GM21717 (cell line): ENCODE results near the gene TBCD.
"Not testable (repeated sequence)": the region's sequence is repeated elsewhere in the genome, so short reads cannot be mapped to it uniquely, and the experiment has no call there.

ENCODE experiments used
- ATAC-seq: cut with Tn5 transposase; IDR thresholded peaks from one replicate; pipeline ENCODE4 v1.9.1; 2021; ENCODE audit warnings: mild to moderate bottlenecking, moderate library complexity; ENCODE audit not compliant: unreplicated experiment

The TBCD gene

GRCh38 chr17:82765371-82765770 is 13.5 kb downstream of the TBCD start:
- ATAC-seq = no peak

GRCh38 chr17:82767041-82767754 is 15.3 kb downstream of the TBCD start:
- no peak for ATAC-seq

- ATAC-seq = no peak
These were observed 17.2 kb downstream of the TBCD start for GRCh38 chr17:82769041-82769440.

GRCh38 chr17:82772026-82772425 is 20.2 kb downstream of the TBCD start:
- ATAC-seq = no peak

DNA sequence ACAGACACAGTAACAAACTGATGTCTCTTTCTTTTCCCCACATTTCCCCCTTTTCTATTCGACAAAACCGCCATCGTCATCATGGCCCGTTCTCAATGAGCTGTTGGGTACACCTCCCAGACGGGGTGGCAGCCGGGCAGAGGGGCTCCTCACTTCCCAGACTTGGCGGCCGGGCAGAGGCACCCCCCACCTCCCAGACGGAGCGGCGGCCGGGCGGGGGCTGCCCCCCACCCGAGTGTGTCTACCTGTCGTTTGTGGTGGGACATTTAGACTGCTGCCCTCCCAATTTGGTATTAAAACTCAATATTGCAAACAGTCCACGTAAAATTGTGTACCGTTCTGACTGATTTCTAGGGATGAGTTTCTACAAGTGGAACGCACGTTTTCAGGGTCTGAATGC is 22.6 kb downstream of the TBCD start:
- not testable (repeated sequence) for ATAC-seq

GRCh38 chr17:82775001-82775823 is 23.3 kb downstream of the TBCD start:
- ATAC-seq = no peak

DNA sequence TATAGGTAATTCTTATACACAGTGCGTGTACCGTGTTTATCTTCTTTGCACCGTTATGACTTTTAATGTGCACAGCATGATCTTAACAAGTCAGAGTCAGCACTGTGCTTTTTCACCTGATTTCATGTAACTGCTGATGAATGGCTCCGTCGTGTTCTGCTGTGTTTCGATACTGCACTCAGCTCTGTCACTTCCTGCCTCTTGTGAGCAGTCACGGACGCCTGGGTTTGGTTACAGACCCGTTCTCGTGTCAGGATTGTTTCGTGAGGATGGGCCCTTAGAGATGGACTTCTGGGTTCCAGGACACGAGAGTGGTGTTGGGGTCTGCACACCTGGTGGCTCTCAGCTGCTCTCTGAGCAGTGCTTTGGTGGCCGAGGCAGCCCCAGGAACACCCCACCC is 24.6 kb downstream of the TBCD start:
- no peak for ATAC-seq

DNA sequence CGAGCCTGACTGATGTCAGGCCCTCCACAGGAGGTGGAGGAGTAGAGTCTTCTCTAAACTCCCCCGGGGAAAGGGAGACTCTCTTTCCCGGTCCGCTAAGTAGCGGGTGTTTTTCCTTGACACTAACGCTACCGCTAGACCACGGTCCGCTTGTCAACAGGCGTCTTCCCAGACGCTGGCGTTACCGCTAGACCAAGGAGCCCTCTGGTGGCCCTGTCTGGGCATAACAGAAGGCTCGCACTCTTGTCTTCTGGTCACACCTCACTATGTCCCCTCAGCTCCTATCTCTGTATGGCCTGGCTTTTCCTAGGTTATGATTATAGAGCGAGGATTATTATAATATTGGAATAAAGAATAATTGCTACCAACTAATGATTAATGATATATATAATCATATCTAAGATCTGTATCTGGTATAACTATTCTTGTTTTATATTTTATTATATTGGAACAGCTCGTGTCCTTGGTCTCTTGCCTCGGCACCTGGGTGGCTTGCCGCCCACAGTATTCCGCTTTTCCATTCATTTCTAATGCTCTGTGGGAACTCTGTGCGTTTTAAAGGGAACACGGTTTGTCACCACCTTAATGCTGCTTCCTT is 26.0 kb downstream of the TBCD start:
- not testable (repeated sequence) for ATAC-seq

DNA sequence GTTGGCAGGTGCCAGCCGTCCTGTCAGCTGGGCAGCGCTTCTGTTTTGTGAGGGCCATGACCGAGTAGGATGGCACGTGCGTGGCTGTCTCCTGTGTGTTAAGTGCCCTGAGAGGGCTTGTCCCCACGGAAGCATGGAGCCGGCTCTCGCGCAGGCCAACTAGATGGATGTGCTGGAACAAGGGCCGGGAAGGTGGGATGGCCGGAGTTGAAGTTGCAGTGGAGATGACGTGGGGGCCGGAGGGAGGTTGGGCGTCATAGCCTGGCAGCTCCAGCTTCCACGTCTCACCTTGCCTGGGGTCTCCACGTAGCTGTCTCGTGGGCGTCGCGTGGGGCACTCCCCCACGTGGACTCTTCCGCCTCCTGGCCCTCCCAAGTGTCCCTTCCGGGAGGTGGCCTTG is 27.7 kb downstream of the TBCD start:
- no peak for ATAC-seq

- no peak for ATAC-seq
These were observed 28.3 kb downstream of the TBCD start for GRCh38 chr17:82780195-82780594.

- no peak for ATAC-seq
These were observed 29.4 kb downstream of the TBCD start for GRCh38 chr17:82780971-82781893.

DNA sequence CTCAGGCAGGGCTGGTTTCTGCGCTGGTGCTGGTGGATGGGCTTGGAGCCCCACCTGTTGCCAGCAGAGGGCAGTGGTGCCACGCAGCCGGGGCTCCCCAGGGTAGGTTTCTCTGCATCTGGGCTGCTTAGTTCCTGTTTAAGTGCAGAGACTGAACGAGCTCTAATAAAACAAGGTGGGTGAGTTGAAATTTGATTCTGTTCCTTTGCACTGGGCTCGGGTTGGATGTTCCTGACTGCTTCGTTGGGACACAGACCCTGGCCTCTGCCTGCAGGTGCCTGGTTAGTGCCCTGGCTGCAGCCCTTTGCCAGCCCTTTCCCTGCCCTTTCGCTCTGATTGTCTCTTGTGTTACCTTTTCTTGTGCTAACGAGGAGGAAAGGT is 30.0 kb downstream of the TBCD start:
- no peak for ATAC-seq

- ATAC-seq = no peak
These were observed 30.9 kb downstream of the TBCD start for GRCh38 chr17:82782657-82783207.

DNA sequence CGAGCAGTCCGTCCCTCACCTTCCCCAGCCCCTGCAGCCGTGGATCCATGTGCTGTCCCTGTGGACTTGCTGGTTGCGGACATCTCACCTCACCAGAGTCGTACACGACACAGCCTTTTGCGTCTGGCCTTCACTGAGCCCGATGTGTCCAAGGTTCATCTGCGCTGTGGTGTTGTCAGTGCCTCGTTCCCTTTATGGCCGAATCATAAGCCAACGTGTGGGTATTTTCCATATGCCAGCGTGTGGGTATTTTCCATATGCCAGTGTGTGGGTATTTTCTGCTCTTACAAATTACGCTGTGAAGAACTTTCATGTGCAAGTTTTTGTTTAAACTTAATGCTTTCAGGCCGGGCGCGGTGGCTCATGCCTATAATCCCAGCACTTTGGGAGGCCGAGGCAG is 31.6 kb downstream of the TBCD start:
- no peak for ATAC-seq

DNA sequence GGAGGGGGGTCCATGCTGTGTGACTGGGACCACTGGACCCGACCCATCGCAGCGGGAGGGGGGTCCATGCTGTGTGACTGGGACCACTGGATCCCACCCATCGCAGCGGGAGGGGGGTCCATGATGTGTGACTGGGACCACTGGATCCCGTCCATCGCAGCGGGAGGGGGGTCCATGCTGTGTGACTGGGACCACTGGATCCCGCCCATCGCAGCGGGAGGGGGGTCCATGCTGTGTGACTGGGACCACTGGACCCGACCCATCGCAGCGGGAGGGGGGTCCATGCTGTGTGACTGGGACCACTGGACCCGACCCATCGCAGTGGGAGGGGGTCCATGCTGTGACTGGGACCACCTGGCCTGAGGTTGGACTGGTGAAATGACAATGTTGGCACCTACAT is 33.7 kb downstream of the TBCD start:
- not testable (repeated sequence) for ATAC-seq

DNA sequence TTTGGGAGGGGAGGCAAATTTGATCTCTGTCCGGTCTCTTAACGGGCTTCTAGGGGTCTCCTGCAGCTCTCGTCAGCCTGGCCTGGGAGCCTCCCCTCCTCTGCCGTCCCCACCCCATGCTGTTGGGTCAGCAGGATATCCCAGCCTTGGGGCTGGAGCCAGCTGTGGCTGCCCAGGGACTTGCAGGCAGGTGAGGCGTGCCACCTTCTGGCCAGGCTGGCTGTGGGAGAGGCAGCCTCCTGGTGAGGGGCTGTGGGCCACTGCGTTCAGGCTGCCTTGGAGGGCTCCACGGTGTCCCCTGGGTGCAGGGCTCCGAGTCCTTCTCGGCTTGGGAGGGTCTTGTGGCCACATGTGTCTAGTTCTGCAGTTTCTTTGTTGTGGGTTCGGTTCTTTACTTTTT is 34.6 kb downstream of the TBCD start:
- ATAC-seq = no peak

DNA sequence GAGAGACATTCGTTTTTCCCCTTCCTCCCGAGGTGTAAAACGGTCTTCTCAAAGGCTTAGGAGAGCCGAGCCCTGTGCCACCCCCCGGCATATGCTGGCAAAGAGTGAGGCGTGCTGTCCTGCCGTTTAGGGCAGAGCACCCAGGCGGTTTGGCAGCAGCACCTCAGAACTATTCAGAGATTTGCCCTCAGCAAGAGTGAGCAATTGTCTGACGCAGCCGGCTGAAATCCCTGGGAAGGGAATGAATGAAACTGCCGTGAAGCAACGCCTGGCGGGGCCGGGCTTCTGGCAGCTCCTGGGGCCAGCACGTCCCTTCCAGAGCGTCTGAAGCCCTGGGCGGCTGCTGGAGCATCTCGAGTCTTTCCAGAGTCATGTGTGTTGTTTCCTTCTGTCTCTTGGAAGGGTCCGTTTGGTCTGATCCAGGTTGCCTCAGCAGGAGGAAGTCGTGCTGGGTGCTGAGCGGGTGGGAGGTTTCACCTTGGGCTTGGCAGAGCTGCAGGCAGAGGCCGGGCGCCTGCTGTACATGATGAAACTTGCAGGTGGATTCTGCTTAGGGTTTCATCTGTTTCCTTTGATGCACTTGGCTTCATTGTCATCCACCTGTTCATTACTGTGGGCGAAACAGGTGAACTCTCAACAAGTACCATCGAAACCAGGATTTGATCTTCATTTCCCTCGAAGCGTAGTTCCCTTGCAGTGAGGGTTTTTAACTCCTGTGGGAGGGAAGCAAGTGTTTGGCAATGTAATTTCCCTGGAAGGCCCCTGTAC is 35.4 kb downstream of the TBCD start:
- no peak for ATAC-seq

DNA sequence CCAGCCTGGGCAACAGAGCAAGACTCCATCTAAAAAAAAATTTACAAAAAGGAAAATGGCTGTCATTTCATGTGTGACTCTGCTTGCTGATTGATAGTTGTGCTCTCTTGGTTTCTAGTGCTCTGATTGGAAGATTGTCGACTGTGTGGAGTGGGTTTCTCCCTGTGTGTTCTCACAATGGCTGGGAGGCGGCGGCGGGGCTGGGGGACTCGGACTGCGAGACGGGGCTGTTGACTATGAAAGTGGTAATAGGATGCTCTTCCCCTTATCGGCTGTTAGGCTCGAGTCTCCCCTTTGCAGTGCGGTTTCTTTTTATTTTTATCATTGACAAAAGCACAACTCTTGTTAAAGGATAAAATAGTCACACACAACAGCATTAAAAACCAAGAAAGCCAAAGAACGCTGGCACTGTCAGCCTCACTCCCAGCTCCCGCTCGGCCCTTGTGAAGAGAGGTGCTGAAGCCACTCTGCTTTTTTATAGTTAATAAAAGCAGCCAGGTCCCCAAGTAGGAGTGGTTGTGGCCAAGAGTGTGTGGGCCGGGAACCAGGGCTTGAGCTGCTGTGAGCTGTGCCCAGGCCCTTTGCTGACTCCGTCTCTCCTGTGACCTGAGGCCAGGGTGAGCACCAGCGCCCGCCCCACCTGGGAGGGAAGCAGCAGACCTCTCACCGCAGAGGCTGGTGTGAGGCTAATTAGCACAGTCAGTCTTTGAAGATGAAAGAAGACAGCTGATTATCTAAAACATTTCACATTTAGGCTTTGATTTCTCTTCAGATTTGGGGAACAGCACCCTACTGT is 36.5 kb downstream of the TBCD start:
- ATAC-seq = no peak

GRCh38 chr17:82789051-82789592 is 37.3 kb downstream of the TBCD start:
- ATAC-seq = no peak
